K562 (cell line): Measurements from ENCODE around the gene TNF. TPM values are rescaled to one million over a fixed set of nuclear protein-coding genes. Genes with fewer than 3 reads are reported as not detected.

ENCODE experiments used
- ARID1B ChIP-seq: fragments of 450-650 bp; IDR thresholded peaks from 2 replicates; pipeline ENCODE4 v1.6.1; 2016; ENCODE audit warnings: antibody characterized with exemption, mild to moderate bottlenecking, inconsistent platforms
- BRD4 ChIP-seq: fragments of 200-600 bp; sonication (generic); IDR thresholded peaks from 2 replicates; pipeline ENCODE4 v1.6.1; 2017; ENCODE audit warnings: inconsistent platforms
- CHD4 ChIP-seq: fragments of 200-600 bp; sonication (generic); IDR thresholded peaks from 3 replicates; pipeline ENCODE4 v1.6.1; 2012; ENCODE audit warnings: low read depth, mild to moderate bottlenecking, mixed read lengths, low read length, inconsistent platforms; ENCODE audit not compliant: insufficient read depth, insufficient replicate concordance, poor library complexity, severe bottlenecking
- CSDE1 ChIP-seq, 2 experiments: fragments of 450-650 bp; IDR thresholded peaks; 2 replicates each; pipeline ENCODE4 v1.6.1; 2016; ENCODE audit warnings: mild to moderate bottlenecking in 1 of 2
- ELF1 ChIP-seq: fragments of 200-800 bp; sonication (Bioruptor generic); IDR thresholded peaks from 2 replicates; pipeline ENCODE4 v1.6.1; 2016; ENCODE audit warnings: missing genetic modification characterization, missing compliant biosample characterization
- GATAD2A ChIP-seq: fragments of 450-650 bp; IDR thresholded peaks from 2 replicates; pipeline ENCODE4 v1.6.1; 2017
- KDM5B ChIP-seq: fragments of 200-600 bp; sonication (generic); IDR thresholded peaks from 2 replicates; pipeline ENCODE4 v1.6.1; 2012; ENCODE audit warnings: low read depth, mild to moderate bottlenecking, moderate library complexity, low read length, control low read depth, inconsistent platforms; ENCODE audit not compliant: insufficient replicate concordance
- KLF1 ChIP-seq: fragments of 450-650 bp; IDR thresholded peaks from 2 replicates; pipeline ENCODE4 v1.6.1; 2016; ENCODE audit warnings: missing genetic modification characterization, missing compliant biosample characterization
- MEF2D ChIP-seq: conservative IDR thresholded peaks from 2 replicates; pipeline ENCODE4 v1.6.1; 2016; ENCODE audit warnings: low read depth, missing genetic modification characterization, missing compliant biosample characterization
- MYNN ChIP-seq, 2 experiments: sonication (generic); formaldehyde crosslinking in 1 of 2; IDR thresholded peaks; 2 replicates each; pipeline versions ENCODE4 v1.5.0 to v1.6.1; 2016 to 2020; ENCODE audit warnings: antibody characterized with exemption in 1 of 2, missing genetic modification reagents in 1 of 2
- NBN ChIP-seq: fragments of 450-650 bp; IDR thresholded peaks from 2 replicates; pipeline ENCODE4 v1.6.1; 2016; ENCODE audit warnings: low read depth, mild to moderate bottlenecking
- PBX2 ChIP-seq, 2 experiments: IDR thresholded peaks in 1 of 2; conservative IDR thresholded peaks in 1 of 2; 2 replicates each; pipeline ENCODE4 v1.6.1; 2016; ENCODE audit warnings: low read depth in 2 of 2, mild to moderate bottlenecking in 1 of 2, missing compliant biosample characterization in 1 of 2, missing genetic modification characterization in 1 of 2, moderate library complexity in 1 of 2
- POLR2A ChIP-seq: fragments of 450-650 bp; conservative IDR thresholded peaks from 2 replicates; pipeline ENCODE4 v1.6.1; 2016
- REST ChIP-seq, 2 experiments: fragments of 450-650 bp; formaldehyde crosslinking in 1 of 2; IDR thresholded peaks; 2 replicates each; pipeline versions ENCODE4 v1.4.0 to v1.6.1; 2014 to 2020; ENCODE audit warnings: mild to moderate bottlenecking in 2 of 2, borderline replicate concordance in 1 of 2, low read depth in 1 of 2
- THAP7 ChIP-seq: fragments of 250-450 bp; sonication (Bioruptor Pico); IDR thresholded peaks from 2 replicates; pipeline ENCODE4 v1.5.0; 2021
- ZNF184 ChIP-seq: sonication (generic); formaldehyde crosslinking; IDR thresholded peaks from 2 replicates; pipeline ENCODE4 v1.5.0; 2020; ENCODE audit warnings: missing genetic modification reagents
- polyA plus RNA-seq, 8 experiments: library from polyadenylated mRNA; depleted of rRNA in 4 of 8; stranded (reverse) in 5 of 8; unstranded in 3 of 8; fragments of >200 nt; fragmentation: Nextera tagmentation in 2 of 8; fragmentation: Illumina TruSeq in 1 of 8; extraction: Ambion mirVana in 2 of 8; extraction: Trizol in 1 of 8; gene quantifications; 2 replicates each; pipeline versions ENCODE4 v1.2.1 to v1.2.3, GENCODE V29; 2011 to 2014; ENCODE audit warnings: inconsistent platforms in 1 of 8, missing spikeins in 1 of 8
- total RNA-seq, 7 experiments: library from RNA; depleted of rRNA in 6 of 7; stranded (reverse); fragments of >200 nt in 6 of 7; fragmentation: Illumina TruSeq in 2 of 7; extraction: Trizol in 2 of 7; gene quantifications; 2 replicates each; pipeline versions ENCODE4 v1.2.1 to v1.2.3, GENCODE V29; 2011 to 2021; ENCODE audit warnings: low replicate concordance in 1 of 7

TNF gene
- total and polyA plus RNA-seq, 9 of the 15 experiments (the other 6 are each of a cell fraction or from before 2014, with no cell fraction given), result 0.08 to 0.40 TPM; not detected in 7

GRCh38 chr6:31546958-31547726, 28.2 kb upstream of the TNF start, which contains the start of gene NFKBIL1 (continued):
- TF ChIP-seq MEF2D (peak; percentile 74), KDM5B (peak; percentile 21), ELF1 (peak; percentile 96), MYNN (IDR thresholded peaks at IDR 0.05) (no peak), MYNN (CRISPR knock-in tag; IDR thresholded peaks at IDR 0.05) (no peak), GATAD2A (no peak; the same call in 1 of the 2 replicates), ZNF184 (no peak), POLR2A (peak; percentile 71), KLF1 (peak; percentile 93), REST (IDR thresholded peaks at IDR 0.05; ENCODE audit: borderline replicate concordance) (no peak), REST (CRISPR knock-in tag; IDR thresholded peaks at IDR 0.05; ENCODE audit: low read depth) (peak; percentile 39; the same call in 1 of the 2 replicates), ARID1B (peak; percentile 21), CHD4 (no peak), PBX2 (CRISPR knock-in tag; IDR thresholded peaks at IDR 0.05; ENCODE audit: low read depth) (no peak), PBX2 (tag; conservative IDR thresholded peaks at IDR 0.05; ENCODE audit: low read depth) (no peak), BRD4 (no peak), THAP7 (CRISPR knock-in tag) (no peak), NBN (peak; percentile 77; the same call in 1 of the 2 replicates), CSDE1 (IDR thresholded peaks at IDR 0.05) (peak in 1 of 2 experiments; percentile 80; a peak in 3 of 4 replicates)
